ENCODE measurements around the gene FARP2.
"Not testable (repeated sequence)": the region's sequence is repeated elsewhere in the genome, so short reads cannot be mapped to it uniquely, and the experiment has no call there.

The FARP2 gene

GRCh38 chr2:241408849-241409248, 52.8 kb downstream of the FARP2 start:
- no peak for DNase-seq (ENCODE audit: low spot score)

- no peak for DNase-seq (ENCODE audit: low spot score)
Measured at GRCh38 chr2:241410739-241411176, 54.7 kb downstream of the FARP2 start.

- no peak for DNase-seq (ENCODE audit: low spot score)
Measured at GRCh38 chr2:241412144-241412543, 56.1 kb downstream of the FARP2 start.

- not testable (repeated sequence) for DNase-seq (ENCODE audit: low spot score)
Measured at GRCh38 chr2:241413501-241413900, 57.4 kb downstream of the FARP2 start.

- no peak for DNase-seq (ENCODE audit: low spot score)
Measured at GRCh38 chr2:241413929-241414580, 58.0 kb downstream of the FARP2 start.

GRCh38 chr2:241415196-241415595, 59.1 kb downstream of the FARP2 start:
- no peak for DNase-seq (ENCODE audit: low spot score)

GRCh38 chr2:241417626-241418025, 61.5 kb downstream of the FARP2 start:
- DNase-seq (ENCODE audit: low spot score): no peak

- no peak for DNase-seq (ENCODE audit: low spot score)
Measured at GRCh38 chr2:241421330-241421729, 65.2 kb downstream of the FARP2 start.

- DNase-seq (ENCODE audit: low spot score): not testable (repeated sequence)
Measured at GRCh38 chr2:241421942-241422341, 65.9 kb downstream of the FARP2 start.

GRCh38 chr2:241422350-241422749, 66.3 kb downstream of the FARP2 start:
- no peak for DNase-seq (ENCODE audit: low spot score)

GRCh38 chr2:241423489-241423888, 67.4 kb downstream of the FARP2 start:
- not testable (repeated sequence) for DNase-seq (ENCODE audit: low spot score)

- DNase-seq (ENCODE audit: low spot score): no peak
Measured at GRCh38 chr2:241425368-241425767, 69.3 kb downstream of the FARP2 start.

- DNase-seq (ENCODE audit: low spot score): no peak
Measured at GRCh38 chr2:241430178-241430577, 74.1 kb downstream of the FARP2 start.

- no peak for DNase-seq (ENCODE audit: low spot score)
Measured at GRCh38 chr2:241432824-241433448, 76.9 kb downstream of the FARP2 start.

- DNase-seq (ENCODE audit: low spot score): no peak
Measured at GRCh38 chr2:241437179-241437578, 81.1 kb downstream of the FARP2 start.

GRCh38 chr2:241441492-241441891, 85.4 kb downstream of the FARP2 start:
- DNase-seq (ENCODE audit: low spot score): no peak

GRCh38 chr2:241443486-241444223, 87.6 kb downstream of the FARP2 start:
- no peak for DNase-seq (ENCODE audit: low spot score)

- no peak for DNase-seq (ENCODE audit: low spot score)
Measured at GRCh38 chr2:241445426-241445825, 89.3 kb downstream of the FARP2 start.

- not testable (repeated sequence) for DNase-seq (ENCODE audit: low spot score)
Measured at GRCh38 chr2:241450092-241450491, 94.0 kb downstream of the FARP2 start.

GRCh38 chr2:241451840-241452506, 95.9 kb downstream of the FARP2 start:
- DNase-seq (ENCODE audit: low spot score): no peak

GRCh38 chr2:241453919-241454318, 97.8 kb downstream of the FARP2 start:
- not testable (repeated sequence) for DNase-seq (ENCODE audit: low spot score)

GRCh38 chr2:241454837-241455485, 98.9 kb downstream of the FARP2 start:
- DNase-seq (ENCODE audit: low spot score): no peak
